K562 (cell line): Measurements from ENCODE around the gene MLH3. TPM values are rescaled to one million over a fixed set of nuclear protein-coding genes. Genes with fewer than 3 reads are reported as not detected.

ENCODE experiments used
- E2F3 ChIP-seq: fragments of 250-450 bp; sonication (Bioruptor Pico); IDR thresholded peaks from 2 replicates; pipeline ENCODE4 v1.4.0; 2020; ENCODE audit warnings: mild to moderate bottlenecking
- FOXA1 ChIP-seq: fragments of 450-650 bp; IDR thresholded peaks from 2 replicates; pipeline ENCODE4 v1.6.1; 2016; ENCODE audit warnings: mild to moderate bottlenecking, borderline replicate concordance
- FOXJ2 ChIP-seq: fragments of 200-800 bp; sonication (Bioruptor generic); IDR thresholded peaks from 2 replicates; pipeline ENCODE4 v1.6.1; 2016; ENCODE audit warnings: missing genetic modification characterization, missing compliant biosample characterization
- GTF2A2 ChIP-seq: IDR thresholded peaks from 2 replicates; pipeline ENCODE4 v1.6.1; 2016; ENCODE audit warnings: mild to moderate bottlenecking, missing genetic modification characterization, missing compliant biosample characterization
- HMGN3 ChIP-seq: IDR thresholded peaks from 2 replicates; pipeline ENCODE4 v1.6.1; 2011; ENCODE audit warnings: borderline replicate concordance, low read depth, mild to moderate bottlenecking, mixed read lengths, low read length; ENCODE audit not compliant: insufficient read length; ENCODE audit errors: extremely low read depth
- KAT2B ChIP-seq: IDR thresholded peaks from one replicate; pipeline ENCODE4 v1.6.1; 2012; ENCODE audit warnings: low read depth, mild to moderate bottlenecking, control low read depth, inconsistent platforms, low read length, moderate library complexity
- NR2C2 ChIP-seq, 2 experiments: fragments of 200-800 bp in 1 of 2; sonication (Bioruptor generic) in 1 of 2; sonication (generic) in 1 of 2; formaldehyde crosslinking in 1 of 2; IDR thresholded peaks; 2 replicates each; pipeline versions ENCODE4 v1.6.1 to v1.8.0; 2016 to 2022; ENCODE audit warnings: mild to moderate bottlenecking in 1 of 2, missing compliant biosample characterization in 1 of 2, missing genetic modification characterization in 1 of 2, missing genetic modification reagents in 1 of 2
- PML ChIP-seq: IDR thresholded peaks from 2 replicates; pipeline ENCODE4 v1.6.1; 2012; ENCODE audit warnings: low read length, inconsistent platforms
- POLR2B ChIP-seq: fragments of 450-650 bp; IDR thresholded peaks from 2 replicates; pipeline ENCODE4 v1.6.1; 2018; ENCODE audit warnings: low read depth; ENCODE audit not compliant: partially characterized antibody
- PRMT5 ChIP-seq: sonication (generic); formaldehyde crosslinking; IDR thresholded peaks from 2 replicates; pipeline ENCODE4 v1.5.0; 2020; ENCODE audit warnings: missing genetic modification reagents
- SIX5 ChIP-seq, 2 experiments: IDR thresholded peaks; 2 replicates each; pipeline ENCODE4 v1.6.1; 2011; ENCODE audit warnings: low read length in 2 of 2, borderline replicate concordance in 1 of 2, low read depth in 1 of 2, mild to moderate bottlenecking in 1 of 2, moderate library complexity in 1 of 2; ENCODE audit not compliant: insufficient read depth in 1 of 2
- SMARCA5 ChIP-seq: fragments of 450-650 bp; IDR thresholded peaks from 2 replicates; pipeline ENCODE4 v1.6.1; 2016
- TAF1 ChIP-seq: IDR thresholded peaks from 2 replicates; pipeline ENCODE4 v1.6.1; 2011; ENCODE audit warnings: mild to moderate bottlenecking, low read length, moderate library complexity; ENCODE audit not compliant: insufficient read depth, control insufficient read depth, severe bottlenecking; ENCODE audit errors: extremely low read depth
- ZBTB17 ChIP-seq: fragments of 450-650 bp; formaldehyde crosslinking; IDR thresholded peaks from 2 replicates; pipeline ENCODE4 v1.4.0; 2020; ENCODE audit warnings: mild to moderate bottlenecking
- ZBTB7A ChIP-seq: IDR thresholded peaks from 2 replicates; pipeline ENCODE4 v1.6.1; 2011; ENCODE audit warnings: low read depth, mild to moderate bottlenecking, low read length, moderate library complexity, borderline replicate concordance; ENCODE audit not compliant: control insufficient read depth
- ZNF589 ChIP-seq: fragments of 200-800 bp; sonication (Bioruptor generic); IDR thresholded peaks from 2 replicates; pipeline ENCODE4 v1.6.1; 2016; ENCODE audit warnings: low read depth, missing genetic modification characterization, missing compliant biosample characterization
- polyA plus RNA-seq, 8 experiments: library from polyadenylated mRNA; depleted of rRNA in 4 of 8; stranded (reverse) in 5 of 8; unstranded in 3 of 8; fragments of >200 nt; fragmentation: Nextera tagmentation in 2 of 8; fragmentation: Illumina TruSeq in 1 of 8; extraction: Ambion mirVana in 2 of 8; extraction: Trizol in 1 of 8; gene quantifications; 2 replicates each; pipeline versions ENCODE4 v1.2.1 to v1.2.3, GENCODE V29; 2011 to 2014; ENCODE audit warnings: inconsistent platforms in 1 of 8, missing spikeins in 1 of 8
- total RNA-seq, 7 experiments: library from RNA; depleted of rRNA in 6 of 7; stranded (reverse); fragments of >200 nt in 6 of 7; fragmentation: Illumina TruSeq in 2 of 7; extraction: Trizol in 2 of 7; gene quantifications; 2 replicates each; pipeline versions ENCODE4 v1.2.1 to v1.2.3, GENCODE V29; 2011 to 2021; ENCODE audit warnings: low replicate concordance in 1 of 7
- TF ChIP-seq, protein P1 (sequence below): fragments of 450-650 bp; IDR thresholded peaks from 2 replicates; pipeline ENCODE4 v1.6.1; 2016; ENCODE audit warnings: mild to moderate bottlenecking, moderate library complexity

MLH3 gene
- total and polyA plus RNA-seq, 9 of the 15 experiments (the other 6 are each of a cell fraction or from before 2014, with no cell fraction given) = 5.9 to 15.3 (median 10.7) TPM

DNA sequence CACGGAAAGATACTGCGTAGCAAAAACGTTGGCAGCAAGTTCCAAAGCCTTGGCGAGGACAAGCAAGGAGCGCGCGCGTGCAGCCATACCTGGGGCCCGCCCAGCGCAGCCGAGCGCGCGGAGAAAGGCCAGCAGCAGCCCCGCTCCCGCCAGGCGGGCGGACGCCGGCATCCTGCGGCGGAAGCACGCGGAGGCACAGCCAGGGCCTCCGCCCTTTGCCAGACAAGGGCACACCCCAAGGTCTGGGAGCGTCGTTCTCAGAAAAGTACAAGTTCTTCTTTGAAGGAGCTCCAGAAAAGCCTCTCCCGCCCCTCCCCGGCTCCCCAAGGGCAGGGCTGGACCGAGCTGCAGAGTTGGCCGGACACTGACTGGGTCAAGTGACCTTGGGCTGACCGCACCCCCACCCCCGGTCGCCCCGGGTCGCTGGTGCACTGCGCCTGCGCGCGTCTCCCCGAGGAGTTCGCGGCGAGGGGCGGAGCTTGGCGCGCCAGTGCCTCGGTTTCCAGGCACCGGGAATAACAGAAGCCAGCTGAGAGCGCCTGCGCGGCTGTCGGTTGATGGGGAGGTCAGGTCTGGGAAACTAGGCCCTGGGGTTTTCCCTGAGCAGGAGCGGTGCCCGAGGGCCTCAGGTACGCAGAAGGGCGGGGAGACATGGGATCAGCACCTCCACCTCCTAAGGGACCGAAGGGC lies 18.0 kb upstream of the MLH3 start, which contains the start of gene ZC2HC1C (continued):
- TF ChIP-seq, protein P1, sequence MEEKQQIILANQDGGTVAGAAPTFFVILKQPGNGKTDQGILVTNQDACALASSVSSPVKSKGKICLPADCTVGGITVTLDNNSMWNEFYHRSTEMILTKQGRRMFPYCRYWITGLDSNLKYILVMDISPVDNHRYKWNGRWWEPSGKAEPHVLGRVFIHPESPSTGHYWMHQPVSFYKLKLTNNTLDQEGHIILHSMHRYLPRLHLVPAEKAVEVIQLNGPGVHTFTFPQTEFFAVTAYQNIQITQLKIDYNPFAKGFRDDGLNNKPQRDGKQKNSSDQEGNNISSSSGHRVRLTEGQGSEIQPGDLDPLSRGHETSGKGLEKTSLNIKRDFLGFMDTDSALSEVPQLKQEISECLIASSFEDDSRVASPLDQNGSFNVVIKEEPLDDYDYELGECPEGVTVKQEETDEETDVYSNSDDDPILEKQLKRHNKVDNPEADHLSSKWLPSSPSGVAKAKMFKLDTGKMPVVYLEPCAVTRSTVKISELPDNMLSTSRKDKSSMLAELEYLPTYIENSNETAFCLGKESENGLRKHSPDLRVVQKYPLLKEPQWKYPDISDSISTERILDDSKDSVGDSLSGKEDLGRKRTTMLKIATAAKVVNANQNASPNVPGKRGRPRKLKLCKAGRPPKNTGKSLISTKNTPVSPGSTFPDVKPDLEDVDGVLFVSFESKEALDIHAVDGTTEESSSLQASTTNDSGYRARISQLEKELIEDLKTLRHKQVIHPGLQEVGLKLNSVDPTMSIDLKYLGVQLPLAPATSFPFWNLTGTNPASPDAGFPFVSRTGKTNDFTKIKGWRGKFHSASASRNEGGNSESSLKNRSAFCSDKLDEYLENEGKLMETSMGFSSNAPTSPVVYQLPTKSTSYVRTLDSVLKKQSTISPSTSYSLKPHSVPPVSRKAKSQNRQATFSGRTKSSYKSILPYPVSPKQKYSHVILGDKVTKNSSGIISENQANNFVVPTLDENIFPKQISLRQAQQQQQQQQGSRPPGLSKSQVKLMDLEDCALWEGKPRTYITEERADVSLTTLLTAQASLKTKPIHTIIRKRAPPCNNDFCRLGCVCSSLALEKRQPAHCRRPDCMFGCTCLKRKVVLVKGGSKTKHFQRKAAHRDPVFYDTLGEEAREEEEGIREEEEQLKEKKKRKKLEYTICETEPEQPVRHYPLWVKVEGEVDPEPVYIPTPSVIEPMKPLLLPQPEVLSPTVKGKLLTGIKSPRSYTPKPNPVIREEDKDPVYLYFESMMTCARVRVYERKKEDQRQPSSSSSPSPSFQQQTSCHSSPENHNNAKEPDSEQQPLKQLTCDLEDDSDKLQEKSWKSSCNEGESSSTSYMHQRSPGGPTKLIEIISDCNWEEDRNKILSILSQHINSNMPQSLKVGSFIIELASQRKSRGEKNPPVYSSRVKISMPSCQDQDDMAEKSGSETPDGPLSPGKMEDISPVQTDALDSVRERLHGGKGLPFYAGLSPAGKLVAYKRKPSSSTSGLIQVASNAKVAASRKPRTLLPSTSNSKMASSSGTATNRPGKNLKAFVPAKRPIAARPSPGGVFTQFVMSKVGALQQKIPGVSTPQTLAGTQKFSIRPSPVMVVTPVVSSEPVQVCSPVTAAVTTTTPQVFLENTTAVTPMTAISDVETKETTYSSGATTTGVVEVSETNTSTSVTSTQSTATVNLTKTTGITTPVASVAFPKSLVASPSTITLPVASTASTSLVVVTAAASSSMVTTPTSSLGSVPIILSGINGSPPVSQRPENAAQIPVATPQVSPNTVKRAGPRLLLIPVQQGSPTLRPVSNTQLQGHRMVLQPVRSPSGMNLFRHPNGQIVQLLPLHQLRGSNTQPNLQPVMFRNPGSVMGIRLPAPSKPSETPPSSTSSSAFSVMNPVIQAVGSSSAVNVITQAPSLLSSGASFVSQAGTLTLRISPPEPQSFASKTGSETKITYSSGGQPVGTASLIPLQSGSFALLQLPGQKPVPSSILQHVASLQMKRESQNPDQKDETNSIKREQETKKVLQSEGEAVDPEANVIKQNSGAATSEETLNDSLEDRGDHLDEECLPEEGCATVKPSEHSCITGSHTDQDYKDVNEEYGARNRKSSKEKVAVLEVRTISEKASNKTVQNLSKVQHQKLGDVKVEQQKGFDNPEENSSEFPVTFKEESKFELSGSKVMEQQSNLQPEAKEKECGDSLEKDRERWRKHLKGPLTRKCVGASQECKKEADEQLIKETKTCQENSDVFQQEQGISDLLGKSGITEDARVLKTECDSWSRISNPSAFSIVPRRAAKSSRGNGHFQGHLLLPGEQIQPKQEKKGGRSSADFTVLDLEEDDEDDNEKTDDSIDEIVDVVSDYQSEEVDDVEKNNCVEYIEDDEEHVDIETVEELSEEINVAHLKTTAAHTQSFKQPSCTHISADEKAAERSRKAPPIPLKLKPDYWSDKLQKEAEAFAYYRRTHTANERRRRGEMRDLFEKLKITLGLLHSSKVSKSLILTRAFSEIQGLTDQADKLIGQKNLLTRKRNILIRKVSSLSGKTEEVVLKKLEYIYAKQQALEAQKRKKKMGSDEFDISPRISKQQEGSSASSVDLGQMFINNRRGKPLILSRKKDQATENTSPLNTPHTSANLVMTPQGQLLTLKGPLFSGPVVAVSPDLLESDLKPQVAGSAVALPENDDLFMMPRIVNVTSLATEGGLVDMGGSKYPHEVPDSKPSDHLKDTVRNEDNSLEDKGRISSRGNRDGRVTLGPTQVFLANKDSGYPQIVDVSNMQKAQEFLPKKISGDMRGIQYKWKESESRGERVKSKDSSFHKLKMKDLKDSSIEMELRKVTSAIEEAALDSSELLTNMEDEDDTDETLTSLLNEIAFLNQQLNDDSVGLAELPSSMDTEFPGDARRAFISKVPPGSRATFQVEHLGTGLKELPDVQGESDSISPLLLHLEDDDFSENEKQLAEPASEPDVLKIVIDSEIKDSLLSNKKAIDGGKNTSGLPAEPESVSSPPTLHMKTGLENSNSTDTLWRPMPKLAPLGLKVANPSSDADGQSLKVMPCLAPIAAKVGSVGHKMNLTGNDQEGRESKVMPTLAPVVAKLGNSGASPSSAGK = peak; percentile 89
- TF ChIP-seq POLR2B (peak; percentile 36), SIX5 (IDR thresholded peaks at IDR 0.05; ENCODE audit: borderline replicate concordance in 1 of 2, insufficient read depth in 1 of 2, low read depth in 1 of 2, low read length in 2 of 2) (no peak), FOXJ2 (tag) (peak; percentile 96), ZBTB7A (peak; percentile 86; the same call in 1 of the 2 replicates), TAF1 (peak; percentile 65), FOXA1 (no peak), PRMT5 (CRISPR knock-in tag) (no peak), NR2C2 (CRISPR knock-in tag; IDR thresholded peaks at IDR 0.05) (peak; percentile 31; the same call in 1 of the 2 replicates), NR2C2 (tag; IDR thresholded peaks at IDR 0.05) (peak; percentile 95), GTF2A2 (no peak), KAT2B (no peak), ZBTB17 (no peak; the same call in 1 of the 2 replicates), PML (peak; percentile 14; the same call in 1 of the 2 replicates), E2F3 (CRISPR knock-in tag) (peak; percentile 85), ZNF589 (0 out of 2 replicates have a peak, but pooled peaks have one; percentile 38), SMARCA5 (no peak), HMGN3 (peak; percentile 89)
